ENCODE data around the gene FBXL4.

The FBXL4 gene

DNA sequence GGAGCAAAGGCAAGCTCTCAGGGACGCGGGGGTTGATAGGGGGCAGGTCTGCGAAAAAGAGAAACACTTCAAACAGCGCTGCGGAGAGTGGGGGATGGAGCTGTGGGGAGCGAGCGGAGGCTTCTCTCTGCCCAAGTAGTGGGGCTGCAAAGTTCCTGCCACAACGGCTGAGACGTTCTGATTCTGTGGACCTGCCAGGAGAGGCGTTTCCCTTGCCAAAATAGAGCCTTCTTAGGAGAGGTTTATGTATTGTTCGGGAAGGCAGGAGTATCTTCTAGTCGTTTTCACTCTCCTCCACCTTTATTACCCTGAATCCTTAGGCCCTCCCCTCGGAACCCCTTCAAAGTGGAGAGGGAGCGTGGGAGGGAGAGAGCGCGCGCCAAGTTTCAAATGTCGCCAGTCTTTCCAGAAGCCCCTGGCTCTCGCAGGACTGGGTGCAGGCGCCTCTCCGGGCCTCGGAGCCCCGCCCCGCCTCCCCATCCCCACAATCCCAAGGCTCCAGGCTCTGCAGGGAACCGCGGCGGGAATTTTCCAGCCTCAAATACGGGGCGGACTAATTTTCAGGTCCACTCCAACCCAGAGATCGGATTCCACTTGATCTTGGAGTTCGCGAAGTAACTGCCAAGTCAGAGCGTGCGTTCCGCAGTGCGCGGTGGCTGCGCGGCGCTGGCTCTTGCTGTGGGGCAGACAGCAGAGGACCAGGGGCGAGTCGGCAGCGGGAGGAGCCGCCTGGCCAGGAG lies 123.4 kb downstream of the FBXL4 start:
- DNase-seq: peak; percentile 65

DNA sequence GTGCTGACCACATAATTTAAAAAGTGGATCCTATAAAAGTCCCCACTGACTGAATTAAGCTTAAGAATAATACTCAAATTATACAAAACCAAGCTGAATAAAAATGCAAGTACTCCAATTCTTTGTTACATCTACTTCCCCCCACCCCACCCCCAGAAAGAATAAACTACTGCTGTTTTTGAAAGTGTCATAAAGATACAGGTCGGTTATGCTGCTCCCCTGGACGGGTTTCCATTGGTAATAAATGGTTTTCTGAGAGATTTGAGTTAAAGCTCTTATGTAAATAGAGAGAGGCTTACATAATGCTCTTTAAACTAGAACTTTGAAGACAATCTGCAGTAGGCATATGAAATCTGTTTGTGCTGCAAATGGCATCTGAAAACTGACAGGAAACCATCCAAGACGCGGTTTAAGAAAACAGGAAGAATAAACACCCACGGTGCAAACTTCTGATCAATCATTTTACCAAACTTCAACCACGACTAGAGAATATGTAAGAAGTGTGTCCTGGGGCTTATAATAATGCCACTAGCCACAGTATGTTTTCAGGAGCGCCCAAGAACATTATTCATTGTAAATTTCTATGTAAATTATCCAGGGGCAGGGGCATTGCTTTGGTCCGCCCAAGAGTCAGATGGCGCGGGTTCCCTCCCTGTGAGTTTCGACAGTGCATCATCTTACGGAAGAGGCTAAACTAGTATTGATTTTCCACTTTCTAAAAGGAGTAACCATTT lies 124.2 kb downstream of the FBXL4 start:
- peak; percentile 63 for DNase-seq

DNA sequence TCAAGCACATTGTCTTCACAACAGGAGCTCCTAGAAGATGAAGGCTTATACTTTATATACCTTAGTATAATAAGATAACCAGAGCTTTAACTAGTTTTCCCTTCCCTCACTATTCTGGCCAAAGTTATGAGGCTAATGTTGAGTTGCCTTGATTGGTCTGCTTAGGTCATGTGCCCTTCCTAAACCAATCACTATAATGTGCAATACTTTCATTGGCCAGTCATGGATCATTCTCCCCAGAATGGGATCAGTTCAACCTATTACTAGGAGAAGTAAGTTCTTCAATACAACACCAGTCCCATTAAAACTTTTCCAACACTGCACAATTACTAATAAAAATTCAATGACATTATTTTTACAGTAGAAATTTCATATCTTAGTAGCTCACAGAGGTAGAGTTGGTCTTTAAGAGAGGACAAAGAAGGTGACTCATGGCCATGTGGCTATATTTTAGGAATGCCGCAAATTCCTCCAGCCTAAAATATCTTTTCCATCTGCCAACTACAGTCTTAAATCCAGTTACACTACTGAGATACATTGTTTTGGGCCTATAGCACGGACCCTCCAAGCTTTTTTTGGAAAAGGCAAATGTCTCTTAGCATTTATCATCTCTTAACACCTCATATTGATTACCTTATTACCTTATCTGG lies 125.9 kb downstream of the FBXL4 start:
- DNase-seq: no peak

Measured in midbrain (tissue), 1 donor.